Measurements from ENCODE around the gene HSPA4. TPM values are rescaled to one million over a fixed set of nuclear protein-coding genes. Genes with fewer than 3 reads are reported as not detected.

Gene HSPA4
- total RNA-seq, 1 experiment from 2014 or later, result 237 TPM

DNA sequence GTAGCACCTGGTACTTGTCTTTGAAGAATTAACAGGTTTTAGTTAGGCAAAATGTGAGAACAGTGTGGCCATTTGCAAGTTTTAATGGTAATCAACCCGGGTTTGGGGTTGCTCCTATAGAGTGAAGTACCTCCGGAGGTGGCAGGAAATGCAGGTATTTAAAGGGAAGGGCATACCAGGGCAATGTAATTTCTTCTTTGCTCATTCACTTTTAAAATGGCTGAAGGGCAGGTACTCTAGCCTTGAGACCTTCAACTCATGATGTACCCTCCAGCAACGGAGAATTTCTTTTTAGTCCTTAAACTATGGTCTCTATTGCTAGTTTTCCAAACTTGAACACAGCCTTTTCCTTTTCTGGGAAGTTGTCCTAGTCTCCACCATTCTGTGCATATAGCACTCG is 1.3 kb upstream of the HSPA4 start:
- no peak for DNase-seq
- no peaks in the 10 kb centered on the region for H3K9me3 ChIP-seq
- ChIA-PET CTCF (no interaction called here), POLR2A (interaction anchor here (2.1 kb wide), 1 partner anchor 87 kb away, joined by 23 read pairs; the partner anchor contains the start of gene AFF4)
- peak overlapping the region; percentile 93 for H3K4me3 ChIP-seq (ENCODE audit: low read depth, low read length)
- Mint-ChIP-seq H3K27ac (ENCODE audit: unreplicated experiment) (peak overlapping the region; percentile 100), H3K9me3 (ENCODE audit: unreplicated experiment) (no peaks in the 10 kb centered on the region), H3K36me3 (ENCODE audit: insufficient read depth, unreplicated experiment) (peaks cover 38% of the 10 kb centered on the region), H3K27me3 (ENCODE audit: insufficient read depth, unreplicated experiment) (no peaks in the 10 kb centered on the region), H3K4me1 (ENCODE audit: low read depth, unreplicated experiment) (peaks cover 22% of the 10 kb centered on the region), H3K4me3 (ENCODE audit: unreplicated experiment) (peak overlapping the region; percentile 96)
- H3K27me3 ChIP-seq (replicated peaks; ENCODE audit: control insufficient read depth, insufficient read depth, low read length), result no peaks in the 10 kb centered on the region
- no peaks in the 10 kb centered on the region for H3K36me3 ChIP-seq (ENCODE audit: control insufficient read depth, insufficient read depth, low read length)
- TF ChIP-seq, protein P1, sequence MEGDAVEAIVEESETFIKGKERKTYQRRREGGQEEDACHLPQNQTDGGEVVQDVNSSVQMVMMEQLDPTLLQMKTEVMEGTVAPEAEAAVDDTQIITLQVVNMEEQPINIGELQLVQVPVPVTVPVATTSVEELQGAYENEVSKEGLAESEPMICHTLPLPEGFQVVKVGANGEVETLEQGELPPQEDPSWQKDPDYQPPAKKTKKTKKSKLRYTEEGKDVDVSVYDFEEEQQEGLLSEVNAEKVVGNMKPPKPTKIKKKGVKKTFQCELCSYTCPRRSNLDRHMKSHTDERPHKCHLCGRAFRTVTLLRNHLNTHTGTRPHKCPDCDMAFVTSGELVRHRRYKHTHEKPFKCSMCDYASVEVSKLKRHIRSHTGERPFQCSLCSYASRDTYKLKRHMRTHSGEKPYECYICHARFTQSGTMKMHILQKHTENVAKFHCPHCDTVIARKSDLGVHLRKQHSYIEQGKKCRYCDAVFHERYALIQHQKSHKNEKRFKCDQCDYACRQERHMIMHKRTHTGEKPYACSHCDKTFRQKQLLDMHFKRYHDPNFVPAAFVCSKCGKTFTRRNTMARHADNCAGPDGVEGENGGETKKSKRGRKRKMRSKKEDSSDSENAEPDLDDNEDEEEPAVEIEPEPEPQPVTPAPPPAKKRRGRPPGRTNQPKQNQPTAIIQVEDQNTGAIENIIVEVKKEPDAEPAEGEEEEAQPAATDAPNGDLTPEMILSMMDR (IDR thresholded peaks at IDR 0.05; ENCODE audit: insufficient read depth in 1 of 2, low read depth in 1 of 2, low read length in 1 of 2, severe bottlenecking in 1 of 2, unreplicated experiment in 1 of 2), result no peak
- peaks cover 18% of the 10 kb centered on the region for H3K4me1 ChIP-seq
- no TSS peak for BruUV-seq (replicated peaks)
- intact Hi-C loops (cut with micrococcal nuclease; ENCODE audit: unreplicated experiment), result loop anchor here (10.0 kb wide), 1 partner anchor 146 kb away; no protein-coding TSS in a partner anchor

DNA sequence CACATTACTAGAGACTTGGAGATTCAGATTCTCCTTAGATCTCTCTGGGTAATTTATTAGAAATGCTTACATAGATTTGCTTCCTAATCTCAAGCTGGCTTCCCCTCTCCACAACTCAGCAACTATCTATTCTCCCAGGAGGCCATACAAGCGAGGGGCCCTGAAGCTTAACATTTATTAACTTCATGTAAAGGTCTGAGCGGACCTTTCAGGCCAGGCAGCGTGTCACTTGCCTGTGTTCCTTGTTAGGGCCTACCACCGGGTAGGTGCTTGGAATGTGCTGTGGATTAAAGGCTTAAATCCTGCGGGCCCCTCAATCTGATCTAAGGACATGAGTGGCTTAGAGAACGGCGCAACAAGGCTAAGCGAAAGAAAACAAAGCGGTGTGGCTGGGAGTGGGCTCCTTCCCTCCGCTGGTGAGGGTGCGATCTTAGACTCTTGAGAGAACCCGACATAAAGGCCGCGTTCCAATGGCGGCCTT is 712 bp upstream of the HSPA4 start:
- H3K9me3 ChIP-seq, result no peaks in the 10 kb centered on the region
- Mint-ChIP-seq H3K27me3 (ENCODE audit: insufficient read depth, unreplicated experiment) (no peaks in the 10 kb centered on the region), H3K27ac (ENCODE audit: unreplicated experiment) (peak overlapping the region; percentile 100), H3K4me1 (ENCODE audit: low read depth, unreplicated experiment) (peaks cover 28% of the 10 kb centered on the region), H3K36me3 (ENCODE audit: insufficient read depth, unreplicated experiment) (peaks cover 43% of the 10 kb centered on the region), H3K4me3 (ENCODE audit: unreplicated experiment) (peak overlapping the region; percentile 96), H3K9me3 (ENCODE audit: unreplicated experiment) (no peaks in the 10 kb centered on the region)
- H3K27me3 ChIP-seq (replicated peaks; ENCODE audit: control insufficient read depth, insufficient read depth, low read length), result no peaks in the 10 kb centered on the region
- no peak for DNase-seq
- H3K36me3 ChIP-seq (ENCODE audit: control insufficient read depth, insufficient read depth, low read length), result no peaks in the 10 kb centered on the region
- intact Hi-C loops (cut with micrococcal nuclease; ENCODE audit: unreplicated experiment), result loop anchor here (1.0 to 10.0 kb wide), 3 partner anchors 25 to 146 kb away; partner anchors contain the start of genes AFF4 and ZCCHC10
- TSS peak; percentile 87 for BruUV-seq (replicated peaks)
- CTCF ChIA-PET, result no interaction called here
- peaks cover 18% of the 10 kb centered on the region for H3K4me1 ChIP-seq
- peak overlapping the region; percentile 93 for H3K4me3 ChIP-seq (ENCODE audit: low read depth, low read length)
- TF ChIP-seq, protein P1 (IDR thresholded peaks at IDR 0.05; ENCODE audit: insufficient read depth in 1 of 2, low read depth in 1 of 2, low read length in 1 of 2, severe bottlenecking in 1 of 2, unreplicated experiment in 1 of 2), result no peak
- POLR2A ChIA-PET, result interaction anchor here (0.5 to 2.1 kb wide), 12 partner anchors 7 to 561 kb away, joined by 3 to 23 read pairs (median 6); partner anchors contain the start of genes AFF4, IRF1, SOWAHA and ZCCHC10

DNA sequence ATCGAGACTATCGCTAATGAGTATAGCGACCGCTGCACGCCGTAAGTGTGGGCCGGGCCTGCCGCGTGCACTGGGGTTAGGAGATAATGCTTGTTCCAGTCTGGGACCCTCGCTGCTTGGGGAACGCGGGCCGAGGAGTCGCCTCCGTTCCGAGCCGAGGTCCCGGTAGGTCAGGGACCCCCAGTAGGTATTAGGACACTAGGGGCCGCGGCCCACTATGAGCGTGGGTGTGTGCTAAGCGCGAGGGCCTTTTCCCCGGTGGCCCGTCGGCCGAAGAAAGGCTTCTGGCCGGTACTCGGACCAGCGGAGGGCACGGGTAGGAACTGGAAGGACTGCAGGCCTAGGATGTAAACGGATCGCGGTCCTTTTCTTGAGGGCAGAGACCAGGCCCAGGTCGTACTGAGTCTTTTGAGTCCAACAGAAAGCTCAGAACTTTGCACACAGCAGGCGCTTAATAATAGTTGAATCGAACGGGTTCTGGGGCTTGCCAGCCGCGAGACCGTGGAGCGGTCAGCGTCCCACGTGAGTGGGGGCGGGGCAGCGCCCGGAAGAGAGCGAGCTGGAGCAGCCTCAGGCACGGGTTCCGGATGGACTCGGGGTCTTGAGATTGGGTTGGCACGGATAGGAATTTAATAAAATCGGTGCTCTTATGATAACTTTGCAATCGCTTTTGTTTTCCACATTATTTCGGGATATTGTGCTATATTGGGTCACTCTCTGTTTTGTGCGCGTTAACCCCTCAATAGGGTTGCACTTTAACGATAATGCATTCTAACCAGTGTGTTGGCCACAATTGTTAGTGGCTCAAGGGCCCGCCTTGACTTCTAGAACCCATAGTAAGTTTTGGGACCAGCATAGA is 733 bp downstream of the HSPA4 start:
- no peaks in the 10 kb centered on the region for H3K9me3 ChIP-seq
- ChIA-PET CTCF (no interaction called here), POLR2A (interaction anchor here (0.6 to 2.1 kb wide), 18 partner anchors 9 to 562 kb away, joined by 3 to 23 read pairs (median 4); partner anchors contain the start of genes AFF4, IRF1 and ZCCHC10)
- H3K4me1 Mint-ChIP-seq (ENCODE audit: low read depth, unreplicated experiment), result peaks cover 34% of the 10 kb centered on the region
- H3K9me3 Mint-ChIP-seq (ENCODE audit: unreplicated experiment), result no peaks in the 10 kb centered on the region
- TF ChIP-seq, protein P1 (IDR thresholded peaks at IDR 0.05; ENCODE audit: insufficient read depth in 1 of 2, low read depth in 1 of 2, low read length in 1 of 2, severe bottlenecking in 1 of 2, unreplicated experiment in 1 of 2), result no peak
- peaks cover 43% of the 10 kb centered on the region for H3K36me3 Mint-ChIP-seq (ENCODE audit: insufficient read depth, unreplicated experiment)
- DNase-seq, result peak; percentile 67 to 77
- intact Hi-C loops (cut with micrococcal nuclease; ENCODE audit: unreplicated experiment), result loop anchor here (10.0 kb wide), 1 partner anchor 148 kb away; no protein-coding TSS in a partner anchor
- H3K4me3 Mint-ChIP-seq (ENCODE audit: unreplicated experiment), result peak overlapping the region; percentile 96
- H3K27me3 Mint-ChIP-seq (ENCODE audit: insufficient read depth, unreplicated experiment), result no peaks in the 10 kb centered on the region
- peak overlapping the region; percentile 100 for H3K27ac Mint-ChIP-seq (ENCODE audit: unreplicated experiment)
- BruUV-seq (replicated peaks), result TSS peak; percentile 26
- H3K4me3 ChIP-seq (ENCODE audit: low read depth, low read length), result peak overlapping the region; percentile 93
- no peaks in the 10 kb centered on the region for H3K27me3 ChIP-seq (replicated peaks; ENCODE audit: control insufficient read depth, insufficient read depth, low read length)
- no peaks in the 10 kb centered on the region for H3K36me3 ChIP-seq (ENCODE audit: control insufficient read depth, insufficient read depth, low read length)
- H3K4me1 ChIP-seq, result peaks cover 24% of the 10 kb centered on the region

Measured in Caco-2 (cell line).